HCT116 (cell line): ENCODE results near the gene GATB. TPM values are rescaled to one million over a fixed set of nuclear protein-coding genes. Genes with fewer than 3 reads are reported as not detected.

Experiments
- ATAC-seq: fragments of 200-7000 bp; cut with Tn5 transposase; 2 replicates; pipeline ENCODE4 v1.9.1; 2020; ENCODE audit warnings: mild to moderate bottlenecking, moderate library complexity
- BruUV-seq: library from RNA; stranded (reverse); fragments of 400-500 nt; replicated peaks from 2 replicates; lab custom pipeline; 2021; lab: Mats Ljungman, UMichigan
- CTCF ChIA-PET: fragments of 300-600 bp; sonication (Branson Sonifier 250); formaldehyde crosslinking; loops from one replicate; lab custom pipeline; 2021; ENCODE audit warnings: antibody characterized with exemption; lab: Charles Lee
- POLR2A ChIA-PET: fragments of 300-600, 350-600 bp; sonication (Branson Sonifier 250); formaldehyde crosslinking; loops from one replicate; lab custom pipeline; 2021; ENCODE audit warnings: antibody characterized with exemption; lab: Charles Lee
- RAD21 ChIA-PET, 2 experiments: fragments of 300-600 bp; sonication (Branson Sonifier 250); formaldehyde crosslinking; loops; one replicate each; lab custom pipeline; 2023; ENCODE audit warnings: low total read pairs in 2 of 2; ENCODE audit not compliant: uncharacterized antibody in 2 of 2, unreplicated experiment in 2 of 2, low non-redundant PET in 1 of 2; lab: Charles Lee
- DNase-seq: peaks from one replicate; pipeline ENCODE4 v3.0.0-alpha.2; 2010; ENCODE audit warnings: low read depth, low spot score
- H2AFZ ChIP-seq: fragments of 200-600 bp; shearing (Covaris generic), sonication (generic); 2 replicates; pipeline ENCODE4 v1.6.1; 2017; ENCODE audit warnings: low read depth, mixed run types, mixed read lengths, antibody characterized with exemption, low read length; ENCODE audit not compliant: poor library complexity, severe bottlenecking
- H3K27ac ChIP-seq: 2 replicates; pipeline ENCODE4 v1.5.1; 2012; ENCODE audit warnings: low read depth, low read length
- H3K27me3 ChIP-seq: fragments of 200-600 bp; sonication (generic); 2 replicates; pipeline ENCODE4 v1.6.1; 2016; ENCODE audit warnings: mixed run types, low read length, mixed read lengths; ENCODE audit not compliant: insufficient read depth
- H3K36me3 ChIP-seq, 2 experiments: fragments of 200-500 bp in 1 of 2; fragments of 200-600 bp in 1 of 2; sonication (Bioruptor generic) in 1 of 2; sonication (generic) in 1 of 2; 2 replicates each; pipeline versions ENCODE4 v1.5.1 to v1.6.1; 2014 to 2016; ENCODE audit warnings: low read length in 2 of 2, inconsistent platforms in 1 of 2, mixed read lengths in 1 of 2, mixed run types in 1 of 2; ENCODE audit not compliant: insufficient read depth in 2 of 2, control insufficient read depth in 1 of 2
- H3K4me1 ChIP-seq, 2 experiments: fragments of 200-600 bp in 1 of 2; sonication (generic) in 1 of 2; 2 replicates each; pipeline versions ENCODE4 v1.5.1 to v1.6.1; 2012 to 2017; ENCODE audit warnings: low read length in 2 of 2, inconsistent platforms in 1 of 2, mild to moderate bottlenecking in 1 of 2, mixed read lengths in 1 of 2, mixed run types in 1 of 2, moderate library complexity in 1 of 2; ENCODE audit not compliant: insufficient read depth in 2 of 2, control insufficient read depth in 1 of 2
- H3K4me2 ChIP-seq: fragments of 200-600 bp; sonication (generic); 2 replicates; pipeline ENCODE4 v1.6.1; 2017; ENCODE audit warnings: mixed run types, low read length, mixed read lengths
- H3K4me3 ChIP-seq, 2 experiments: fragments of 200-600 bp in 1 of 2; sonication (generic) in 1 of 2; replicated peaks in 1 of 2; 2 replicates each; pipeline ENCODE4 v1.5.1; 2011 to 2016; ENCODE audit warnings: low read length in 2 of 2, control low read depth in 1 of 2, low read depth in 1 of 2, mild to moderate bottlenecking in 1 of 2, mixed read lengths in 1 of 2, mixed run types in 1 of 2
- H3K79me2 ChIP-seq: fragments of 200-600 bp; sonication (generic); 2 replicates; pipeline ENCODE4 v1.6.1; 2017; ENCODE audit warnings: mild to moderate bottlenecking, mixed run types, low read length, moderate library complexity, mixed read lengths; ENCODE audit not compliant: insufficient read depth
- H3K9ac ChIP-seq: fragments of 200-600 bp; sonication (generic); 2 replicates; pipeline ENCODE4 v1.6.1; 2016; ENCODE audit warnings: low read length, mixed read lengths
- H3K9me2 ChIP-seq: fragments of 200-600 bp; sonication (generic), shearing (Covaris generic); 2 replicates; pipeline ENCODE4 v1.6.1; 2017; ENCODE audit warnings: mixed run types, mild to moderate bottlenecking, moderate library complexity; ENCODE audit not compliant: insufficient read depth
- H3K9me3 ChIP-seq, 2 experiments: fragments of 200-500 bp in 1 of 2; fragments of 200-600 bp in 1 of 2; sonication (Bioruptor generic) in 1 of 2; sonication (generic) in 1 of 2; 2 replicates each; pipeline ENCODE4 v1.6.1; 2014 to 2017; ENCODE audit warnings: low read length in 2 of 2, mixed read lengths in 2 of 2, inconsistent platforms in 1 of 2, low read depth in 1 of 2, mild to moderate bottlenecking in 1 of 2, mixed run types in 1 of 2, moderate library complexity in 1 of 2; ENCODE audit not compliant: control insufficient read depth in 1 of 2, insufficient read depth in 1 of 2
- H4K20me1 ChIP-seq: fragments of 200-600 bp; sonication (generic), shearing (Covaris generic); 2 replicates; pipeline ENCODE4 v1.6.1; 2017; ENCODE audit warnings: mixed run types, mild to moderate bottlenecking, moderate library complexity; ENCODE audit not compliant: insufficient read depth
- ELF1 ChIP-seq: IDR thresholded peaks from 2 replicates; pipeline ENCODE4 v1.6.1; 2012; ENCODE audit warnings: low read depth, borderline replicate concordance
- FOSL1 ChIP-seq: IDR thresholded peaks from 2 replicates; pipeline ENCODE4 v1.6.1; 2012; ENCODE audit warnings: low read depth
- JUND ChIP-seq: IDR thresholded peaks from 2 replicates; pipeline ENCODE4 v1.6.1; 2012
- POLR2A ChIP-seq: IDR thresholded peaks from 2 replicates; pipeline ENCODE4 v1.7.0; 2011; ENCODE audit warnings: borderline replicate concordance; ENCODE audit not compliant: insufficient read depth, insufficient read length; ENCODE audit errors: extremely low read depth
- TCF7L2 ChIP-seq: IDR thresholded peaks from 2 replicates; pipeline ENCODE4 v1.7.0; 2011; ENCODE audit warnings: borderline replicate concordance, inconsistent platforms; ENCODE audit not compliant: insufficient read depth, insufficient read length; ENCODE audit errors: extremely low read depth
- YY1 ChIP-seq: IDR thresholded peaks from 2 replicates; pipeline ENCODE4 v1.6.1; 2011; ENCODE audit warnings: low read length, low read depth, moderate library complexity, mild to moderate bottlenecking; ENCODE audit not compliant: insufficient replicate concordance; ENCODE audit errors: extremely low read depth
- intact Hi-C: fragments of 100-400 bp; cut with micrococcal nuclease; formaldehyde crosslinking; loops from 2 replicates; pipeline ENCODE4 v1.10.0; 2022
- total RNA-seq: library from RNA; stranded (reverse); gene quantifications from one replicate; pipeline ENCODE4 v1.2.1, GENCODE V29; 2021; ENCODE audit not compliant: unreplicated experiment
- TF ChIP-seq, protein P1 (sequence below): IDR thresholded peaks from 2 replicates; pipeline ENCODE4 v1.6.1; 2012
- TF ChIP-seq, protein P2 (sequence below): IDR thresholded peaks from 2 replicates; pipeline ENCODE4 v1.6.1; 2011; ENCODE audit warnings: mild to moderate bottlenecking, low read length, moderate library complexity; ENCODE audit not compliant: insufficient replicate concordance; ENCODE audit errors: extremely low read depth

GATB gene
- total RNA-seq, 1 experiment from 2014 or later: 29.3 TPM

DNA sequence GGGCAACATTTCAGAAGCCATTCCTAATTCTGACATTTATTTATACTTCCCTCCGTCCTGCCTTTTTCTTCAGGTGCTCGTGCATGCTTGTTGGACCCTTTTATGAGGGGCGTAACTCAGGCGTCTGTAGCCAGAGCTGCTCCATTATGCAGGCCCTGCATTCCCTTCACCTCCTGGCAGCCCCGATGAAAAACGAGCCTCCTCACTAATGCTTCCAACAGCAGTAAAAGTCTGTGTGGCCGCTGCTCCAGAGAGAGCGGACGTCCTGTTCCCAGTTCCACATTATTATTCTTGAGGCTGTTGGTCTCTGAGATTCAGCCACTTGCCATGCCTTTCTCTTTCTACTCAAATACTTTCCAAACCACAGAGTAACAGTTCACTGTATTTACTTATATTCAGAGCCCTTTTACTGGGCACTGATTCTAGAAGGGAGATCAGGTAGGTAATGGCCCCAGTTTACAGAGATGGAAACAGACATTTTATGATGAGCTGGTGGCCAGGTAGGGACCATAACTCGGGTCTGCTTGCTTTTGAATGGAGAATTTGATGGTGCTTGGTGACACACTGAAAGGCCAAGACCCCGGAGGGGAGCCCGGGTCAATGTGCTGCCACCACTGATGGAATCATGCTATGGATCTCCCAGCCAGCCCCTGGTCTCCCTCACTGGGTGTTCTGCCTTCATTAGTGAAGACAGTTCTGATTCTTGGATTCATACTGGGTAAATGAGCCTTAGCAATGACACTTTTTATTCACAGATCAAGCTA is 101.0 kb downstream of the GATB start:
- ChIA-PET RAD21 (no interaction called here), CTCF (no interaction called here), POLR2A (no interaction called here)
- TF ChIP-seq, protein P1, sequence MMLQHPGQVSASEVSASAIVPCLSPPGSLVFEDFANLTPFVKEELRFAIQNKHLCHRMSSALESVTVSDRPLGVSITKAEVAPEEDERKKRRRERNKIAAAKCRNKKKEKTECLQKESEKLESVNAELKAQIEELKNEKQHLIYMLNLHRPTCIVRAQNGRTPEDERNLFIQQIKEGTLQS: no peak
- no peak for TF ChIP-seq POLR2A
- no peak for DNase-seq
- no peaks in the 10 kb centered on the region for H3K79me2 ChIP-seq
- no peak overlapping the region for H3K4me2 ChIP-seq
- no peaks in the 10 kb centered on the region for H3K9me3 ChIP-seq
- no peak for ATAC-seq
- H3K9me2 ChIP-seq: no peaks in the 10 kb centered on the region
- no peak overlapping the region for H3K9ac ChIP-seq
- intact Hi-C loops: no loop called here
- no peak overlapping the region for H3K27ac ChIP-seq
- no peaks in the 10 kb centered on the region for H3K4me1 ChIP-seq
- no peak overlapping the region for H3K4me3 ChIP-seq
- H3K36me3 ChIP-seq: no peaks in the 10 kb centered on the region
- H4K20me1 ChIP-seq: no peaks in the 10 kb centered on the region
- H2AFZ ChIP-seq: no peak overlapping the region
- no peaks in the 10 kb centered on the region for H3K27me3 ChIP-seq
- BruUV-seq: no TSS peak

DNA sequence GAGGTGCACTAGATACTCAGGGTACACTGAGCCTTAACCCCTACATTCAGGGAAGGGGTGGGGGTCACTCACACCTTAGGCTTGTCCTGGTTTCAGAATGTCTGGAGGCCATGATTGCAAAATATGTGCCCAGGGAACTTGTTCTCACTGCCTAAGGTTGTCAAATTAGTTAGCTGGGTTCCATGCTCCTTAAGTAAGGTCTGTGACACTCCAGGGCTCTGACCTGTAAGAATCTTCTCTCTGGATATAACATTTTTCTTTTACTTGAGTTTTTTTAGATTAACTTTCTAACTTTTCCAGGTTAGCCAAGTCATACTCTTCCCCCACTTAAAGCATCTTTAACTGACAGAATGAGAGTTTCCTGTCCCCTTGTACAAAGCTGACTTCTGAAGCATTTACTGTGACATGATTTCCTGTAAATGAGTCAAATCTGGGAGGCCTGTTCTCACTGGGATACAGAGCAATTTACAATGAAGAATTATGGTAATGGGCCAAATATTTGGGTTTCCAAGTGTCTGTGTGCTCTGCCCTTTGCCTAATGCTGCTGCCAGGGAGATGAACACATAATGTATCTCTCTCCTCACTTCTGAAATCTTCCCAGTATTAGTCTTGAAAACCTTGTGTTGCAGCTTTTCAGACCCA is 101.7 kb downstream of the GATB start:
- no TSS peak for BruUV-seq
- no peak overlapping the region for H3K4me2 ChIP-seq
- ATAC-seq (no peak), DNase-seq (no peak)
- no peak overlapping the region for H3K27ac ChIP-seq
- H3K27me3 ChIP-seq: no peaks in the 10 kb centered on the region
- no peak overlapping the region for H3K4me3 ChIP-seq
- no peaks in the 10 kb centered on the region for H3K36me3 ChIP-seq
- TF ChIP-seq TCF7L2 (no peak), JUND (no peak), POLR2A (no peak), YY1 (no peak), ELF1 (no peak), FOSL1 (no peak)
- TF ChIP-seq, protein P2, sequence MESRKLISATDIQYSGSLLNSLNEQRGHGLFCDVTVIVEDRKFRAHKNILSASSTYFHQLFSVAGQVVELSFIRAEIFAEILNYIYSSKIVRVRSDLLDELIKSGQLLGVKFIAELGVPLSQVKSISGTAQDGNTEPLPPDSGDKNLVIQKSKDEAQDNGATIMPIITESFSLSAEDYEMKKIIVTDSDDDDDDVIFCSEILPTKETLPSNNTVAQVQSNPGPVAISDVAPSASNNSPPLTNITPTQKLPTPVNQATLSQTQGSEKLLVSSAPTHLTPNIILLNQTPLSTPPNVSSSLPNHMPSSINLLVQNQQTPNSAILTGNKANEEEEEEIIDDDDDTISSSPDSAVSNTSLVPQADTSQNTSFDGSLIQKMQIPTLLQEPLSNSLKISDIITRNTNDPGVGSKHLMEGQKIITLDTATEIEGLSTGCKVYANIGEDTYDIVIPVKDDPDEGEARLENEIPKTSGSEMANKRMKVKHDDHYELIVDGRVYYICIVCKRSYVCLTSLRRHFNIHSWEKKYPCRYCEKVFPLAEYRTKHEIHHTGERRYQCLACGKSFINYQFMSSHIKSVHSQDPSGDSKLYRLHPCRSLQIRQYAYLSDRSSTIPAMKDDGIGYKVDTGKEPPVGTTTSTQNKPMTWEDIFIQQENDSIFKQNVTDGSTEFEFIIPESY: no peak
- H3K9me3 ChIP-seq: no peaks in the 10 kb centered on the region
- no peaks in the 10 kb centered on the region for H3K79me2 ChIP-seq
- H2AFZ ChIP-seq: no peak overlapping the region
- H3K9ac ChIP-seq: no peak overlapping the region
- ChIA-PET RAD21 (no interaction called here), POLR2A (no interaction called here), CTCF (no interaction called here)
- no peaks in the 10 kb centered on the region for H4K20me1 ChIP-seq
- intact Hi-C loops: no loop called here
- H3K4me1 ChIP-seq: no peaks in the 10 kb centered on the region
- H3K9me2 ChIP-seq: no peaks in the 10 kb centered on the region
